Measurements from ENCODE around the gene S100A7.
A peak's percentile ranks its signal among the peaks of the same experiment; 100 is the strongest.
"Not testable (repeated sequence)": the region's sequence is repeated elsewhere in the genome, so short reads cannot be mapped to it uniquely, and the experiment has no call there.

S100A7 gene

DNA sequence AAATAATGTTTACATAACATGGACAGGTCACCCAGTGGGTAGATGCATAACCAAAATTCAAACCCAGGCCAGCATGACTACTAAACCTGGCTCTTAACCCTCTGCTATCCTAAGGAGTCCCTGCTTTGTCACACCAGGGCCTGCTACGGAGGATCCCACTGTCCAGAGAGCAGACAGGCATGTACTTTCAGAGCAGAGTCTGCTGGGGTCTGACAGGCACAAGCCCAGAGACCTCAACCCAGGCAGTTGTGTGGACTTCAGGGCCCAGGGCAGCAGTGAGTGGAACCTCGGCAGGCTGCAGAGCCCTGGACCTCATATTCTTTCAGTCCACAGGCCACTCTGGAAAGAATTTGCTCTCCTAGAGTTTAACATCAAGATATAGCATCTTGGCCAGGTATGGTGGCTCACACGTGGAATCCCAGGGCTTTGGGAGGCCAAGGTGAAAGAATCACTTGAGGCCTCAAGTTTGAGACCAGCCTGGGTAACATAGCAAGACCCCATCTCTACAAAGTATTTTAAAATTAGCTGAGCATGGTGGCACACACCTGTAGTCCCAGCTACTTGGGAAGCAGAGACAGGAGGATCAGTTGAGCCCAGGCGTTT is 16.1 kb upstream of the S100A7 start:
- no peak for DNase-seq (ENCODE audit: low spot score)

DNA sequence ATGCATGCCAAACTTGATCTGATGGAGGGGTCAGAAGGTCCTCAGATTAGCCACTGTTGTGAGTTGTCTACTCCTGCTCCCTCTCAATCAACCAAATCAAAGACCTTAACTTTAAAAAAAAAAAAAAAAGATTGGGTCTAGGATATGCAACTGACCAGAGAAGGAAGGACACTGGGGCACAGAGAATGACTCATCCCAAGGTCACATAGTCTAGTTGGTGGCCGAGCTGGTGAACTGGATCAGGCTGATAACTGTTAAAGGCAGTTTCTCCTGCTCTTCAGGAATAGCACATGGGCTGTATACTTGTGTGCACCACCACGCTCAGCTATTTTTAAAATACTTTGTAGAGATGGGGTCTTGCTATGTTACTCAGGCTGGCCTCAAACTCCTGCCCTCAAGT is 14.8 kb upstream of the S100A7 start:
- no peak for DNase-seq (ENCODE audit: low spot score)

DNA sequence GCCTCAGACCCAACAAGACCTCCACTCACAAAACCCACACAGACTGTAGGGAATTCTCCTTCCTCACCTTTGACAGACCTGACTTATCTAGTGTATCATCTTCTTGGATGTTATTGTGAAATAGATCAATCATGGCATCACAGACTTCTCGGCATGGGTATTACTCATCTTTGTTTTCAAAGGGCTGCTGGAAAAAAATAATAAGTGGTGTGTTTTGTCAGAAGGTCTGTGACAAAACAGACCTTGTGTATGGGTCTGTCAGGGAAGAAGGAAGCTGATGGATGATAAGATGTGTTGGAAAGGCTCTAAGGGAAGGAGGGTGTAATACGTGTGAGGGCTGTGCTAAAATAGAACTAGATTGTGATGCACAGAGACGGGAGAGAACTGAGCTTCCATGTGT is 13.9 kb upstream of the S100A7 start:
- DNase-seq (ENCODE audit: low spot score) = no peak

DNA sequence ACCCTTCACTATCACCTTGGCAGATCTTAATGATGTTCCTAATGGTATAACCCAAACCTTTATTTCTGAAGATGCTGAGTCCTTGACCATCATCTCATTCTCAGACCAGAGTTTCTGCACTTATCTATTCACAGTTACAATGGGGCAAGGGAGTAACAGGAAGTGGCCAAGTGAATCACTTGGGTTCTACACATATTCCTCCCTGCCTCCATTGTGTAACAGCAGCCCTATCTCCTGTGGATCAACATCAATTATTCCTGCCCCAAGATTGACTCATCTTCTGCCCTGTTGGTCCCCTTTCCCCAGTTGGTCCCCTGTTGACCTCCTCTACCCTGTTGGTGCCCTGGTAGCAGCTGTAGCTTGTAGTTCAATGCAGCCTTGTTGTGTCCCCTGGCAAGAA is 10.3 kb upstream of the S100A7 start:
- no peak for DNase-seq (ENCODE audit: low spot score)

DNA sequence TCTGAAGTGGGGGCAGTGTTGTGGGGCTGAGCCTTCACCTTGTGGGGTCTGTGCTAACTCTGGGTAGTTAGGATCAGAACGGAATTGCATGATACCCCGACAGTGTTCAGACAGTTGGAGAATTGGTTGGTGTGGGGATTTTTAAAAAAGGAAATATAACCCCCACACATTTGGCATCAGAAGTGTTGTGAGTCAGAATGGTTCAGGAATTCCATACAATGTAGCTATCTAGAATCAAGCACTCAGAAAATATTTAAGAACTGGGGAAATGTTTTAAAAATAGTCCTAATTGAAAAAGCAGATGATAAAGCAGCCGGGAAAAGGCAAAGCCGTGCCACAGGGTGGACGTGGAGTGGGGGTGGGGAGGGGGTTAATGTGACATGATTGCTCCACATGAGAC is 6.5 kb upstream of the S100A7 start:
- no peak for DNase-seq (ENCODE audit: low spot score)

DNA sequence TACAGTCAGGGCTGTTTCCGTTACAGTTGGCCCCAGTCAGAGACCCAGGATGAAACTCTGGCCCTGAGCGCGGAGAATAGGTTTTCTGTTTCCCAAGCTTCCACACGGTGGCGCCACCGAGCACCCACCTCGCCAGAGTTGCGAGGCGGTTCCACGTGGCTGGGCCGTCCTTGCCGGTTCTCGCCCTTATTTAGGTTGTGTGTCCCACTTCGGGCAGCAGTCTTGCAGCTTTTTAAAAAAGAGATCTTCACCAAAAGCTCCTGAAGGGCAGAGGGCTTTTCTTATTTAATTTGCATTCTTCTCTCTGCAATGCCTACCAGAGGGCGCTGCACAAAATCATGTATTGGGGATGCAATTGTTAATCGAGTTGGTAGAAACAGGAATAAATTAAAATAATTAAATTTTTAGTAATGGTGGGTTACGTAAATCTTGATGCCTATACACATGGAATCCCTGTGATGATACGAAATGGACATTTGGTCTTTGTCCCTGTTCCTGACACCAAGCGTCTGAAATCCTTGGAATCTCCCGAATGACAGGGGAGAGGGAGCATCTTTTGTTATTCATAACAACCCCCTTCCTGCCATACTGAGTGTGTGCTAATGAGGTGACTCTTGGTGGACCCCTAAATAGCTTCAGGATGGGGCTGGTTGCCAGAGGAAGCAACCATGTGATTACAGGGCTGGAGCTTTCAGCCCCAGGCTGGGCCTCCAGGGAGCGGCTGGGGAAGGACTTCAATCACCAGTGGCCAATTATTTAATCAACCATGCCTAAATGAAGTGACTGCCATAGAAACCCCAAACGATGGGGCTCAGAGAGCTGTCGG is 5.6 kb upstream of the S100A7 start:
- peak; percentile 76 for DNase-seq (ENCODE audit: low spot score)

DNA sequence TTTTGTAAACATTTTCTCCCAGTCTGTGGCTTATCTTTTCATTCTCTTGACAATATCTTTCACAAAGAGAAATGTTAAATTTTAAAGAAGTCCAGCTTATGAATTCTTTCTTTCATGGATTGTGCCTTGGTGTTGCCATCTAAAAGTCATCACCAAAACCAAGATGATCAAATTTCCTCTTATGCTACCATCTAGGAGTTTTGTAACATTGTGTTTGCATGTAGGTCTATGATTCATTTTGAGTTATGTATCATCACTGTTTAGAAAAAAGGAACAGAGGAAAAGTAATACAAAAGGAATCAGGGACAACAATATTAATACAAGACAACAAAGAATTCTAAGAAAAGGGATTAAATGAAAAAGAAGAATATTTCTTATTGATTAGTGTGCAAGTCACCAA is 2.3 kb upstream of the S100A7 start:
- not testable (repeated sequence) for DNase-seq (ENCODE audit: low spot score)

DNA sequence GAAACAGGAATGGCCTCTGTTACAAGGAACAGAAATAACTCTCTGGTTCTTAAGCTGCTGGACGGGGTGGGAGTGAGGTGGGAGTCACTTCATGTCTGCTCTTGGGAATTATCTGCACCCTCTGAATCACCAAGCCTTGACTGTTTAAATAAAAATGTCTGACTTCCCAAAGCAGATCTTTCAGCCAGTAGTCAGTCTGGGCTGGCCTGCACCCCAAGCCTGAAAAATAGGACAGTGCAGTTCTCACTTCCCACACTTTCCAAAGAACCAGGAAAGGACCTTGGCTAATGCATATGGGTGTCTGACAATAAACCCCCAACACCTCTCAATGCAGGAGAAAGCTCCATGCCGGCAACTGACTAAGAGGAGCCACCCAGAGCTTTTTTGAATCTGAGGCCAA is 796 bp downstream of the S100A7 start:
- no peak for DNase-seq (ENCODE audit: low spot score)

DNA sequence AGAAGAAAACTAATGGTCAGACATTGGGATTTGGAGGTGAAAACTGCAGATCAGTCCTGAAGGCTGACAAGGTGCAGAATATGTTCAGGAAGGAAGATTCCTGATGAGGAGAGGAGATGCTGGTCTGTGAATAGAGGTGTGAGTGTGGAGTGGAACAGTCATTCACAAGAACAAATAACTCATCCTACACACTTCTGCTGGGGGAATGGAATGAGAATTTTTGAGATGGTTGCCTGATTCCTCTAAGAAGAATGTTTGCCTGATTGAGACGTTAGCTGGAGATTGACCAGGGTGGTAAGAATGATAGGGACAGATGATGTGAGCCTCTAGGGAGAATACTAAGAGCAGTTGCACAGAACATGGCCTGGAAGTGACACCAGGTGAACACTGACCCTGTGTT is 4.1 kb downstream of the S100A7 start:
- DNase-seq (ENCODE audit: low spot score) = no peak

DNA sequence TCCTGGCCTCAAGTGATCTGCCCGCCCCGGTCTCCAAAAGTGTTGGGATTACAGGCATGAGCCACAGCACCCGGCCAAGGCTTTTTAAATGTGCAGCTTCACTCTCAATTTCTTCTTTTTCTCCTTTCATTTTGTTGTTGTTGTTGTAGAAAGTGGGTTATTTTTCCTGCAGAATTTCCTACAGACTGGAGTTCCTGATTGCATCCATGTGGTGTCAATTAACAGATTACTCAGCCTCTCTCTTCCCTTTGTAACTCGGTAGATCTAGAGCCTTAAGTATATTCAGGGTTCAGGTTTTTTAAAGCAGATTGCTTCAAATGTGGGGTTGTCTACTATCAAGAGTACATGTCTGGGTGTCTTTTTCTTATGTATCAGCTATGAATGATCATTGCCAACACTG is 11.6 kb downstream of the S100A7 start:
- DNase-seq (ENCODE audit: low spot score) = not testable (repeated sequence)

DNA sequence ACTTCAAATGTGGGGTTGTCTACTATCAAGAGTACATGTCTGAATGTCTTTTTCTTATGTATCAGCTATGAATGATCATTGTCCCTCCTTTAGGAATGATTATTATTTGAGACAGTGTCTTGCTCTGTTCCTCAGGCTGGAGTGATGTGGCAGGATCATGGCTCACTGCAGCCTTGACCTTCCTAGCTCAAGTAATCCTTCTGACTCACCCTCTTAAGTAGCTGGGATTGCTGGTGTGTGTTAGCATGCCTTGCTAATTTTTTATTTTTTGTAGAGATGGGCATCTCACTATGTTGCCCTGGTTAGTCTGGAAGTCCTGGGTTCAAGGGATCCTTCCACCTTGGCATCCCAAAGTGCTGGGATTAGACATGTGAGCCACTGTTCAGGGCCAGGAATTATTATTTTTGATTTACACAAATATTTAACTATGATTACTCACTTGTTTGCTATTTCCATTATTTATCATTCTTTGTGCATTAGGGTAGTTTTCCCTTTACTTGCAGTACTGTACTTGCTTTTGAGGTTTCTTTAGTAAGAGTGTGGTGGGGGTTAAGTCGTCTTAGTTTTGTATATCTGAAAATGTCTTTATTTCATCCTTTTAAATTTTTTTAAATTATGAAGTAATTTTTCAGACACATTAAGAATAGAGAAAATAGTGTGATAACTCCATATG is 12.8 kb downstream of the S100A7 start:
- DNase-seq (ENCODE audit: low spot score) = no peak

DNA sequence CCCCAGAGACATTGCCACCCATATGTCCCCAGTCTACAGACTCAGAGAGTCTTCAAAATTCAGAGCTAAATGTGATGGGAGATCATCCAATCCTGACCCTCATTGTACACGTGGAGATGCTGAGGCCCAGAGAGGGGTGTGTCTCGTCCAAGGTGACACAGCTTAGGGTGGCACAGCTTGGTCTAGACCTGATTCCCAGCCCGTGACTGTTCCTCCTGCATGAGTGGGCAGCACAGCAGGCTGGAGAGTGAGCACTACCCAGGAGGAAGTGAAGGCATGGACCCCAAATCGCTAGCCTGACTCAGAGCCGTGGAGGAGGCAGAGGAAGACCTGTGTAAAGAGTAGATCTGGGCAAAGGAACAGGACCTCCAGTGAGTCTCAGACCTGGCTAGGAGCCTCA is 16.4 kb downstream of the S100A7 start:
- DNase-seq (ENCODE audit: low spot score) = no peak

DNA sequence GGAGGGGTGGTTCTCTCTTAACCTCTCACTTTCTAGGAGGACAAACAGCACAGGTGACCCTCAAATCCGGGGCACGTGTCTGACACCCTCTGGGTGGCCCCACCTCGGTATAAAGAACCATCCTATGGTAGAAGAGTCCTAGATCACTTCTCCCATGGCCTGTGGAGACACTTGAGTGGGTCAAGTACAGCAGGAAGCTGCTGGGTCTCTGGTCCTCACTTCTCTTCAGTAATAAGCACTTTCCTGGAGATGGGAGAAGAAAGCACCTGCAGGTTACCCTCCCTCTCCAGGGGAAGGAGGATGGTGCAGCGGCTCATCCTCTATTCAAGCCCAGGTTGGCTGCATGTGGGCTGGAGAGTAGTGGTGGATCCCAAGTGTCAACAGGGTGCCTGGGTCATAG is 17.0 kb downstream of the S100A7 start:
- DNase-seq (ENCODE audit: low spot score) = no peak

DNA sequence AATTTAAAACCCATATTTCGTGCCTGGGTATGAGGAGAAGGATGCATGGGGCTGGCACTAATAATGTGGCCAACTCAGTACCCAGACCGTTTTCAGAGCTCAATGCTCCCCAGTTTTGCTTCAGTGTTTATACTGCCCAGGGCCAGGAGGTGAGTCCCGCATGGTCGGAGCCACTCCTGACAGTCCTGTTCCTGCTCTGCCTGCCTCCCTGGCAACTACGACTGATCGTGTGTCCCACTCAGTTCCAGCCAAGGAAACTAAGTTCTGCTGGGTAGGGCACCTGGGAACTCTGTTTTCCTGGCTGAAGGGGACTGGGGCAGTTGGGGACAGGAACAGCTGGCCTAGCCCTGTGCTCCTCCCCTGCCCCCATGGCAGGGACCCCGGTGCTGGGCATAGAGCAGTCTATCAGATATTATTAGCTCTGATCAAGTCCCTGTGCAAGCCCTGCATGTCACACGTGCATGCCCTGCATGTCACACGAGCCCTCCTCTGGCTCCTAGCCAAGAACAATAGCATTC is 19.2 kb downstream of the S100A7 start:
- DNase-seq (ENCODE audit: low spot score) = no peak

DNA sequence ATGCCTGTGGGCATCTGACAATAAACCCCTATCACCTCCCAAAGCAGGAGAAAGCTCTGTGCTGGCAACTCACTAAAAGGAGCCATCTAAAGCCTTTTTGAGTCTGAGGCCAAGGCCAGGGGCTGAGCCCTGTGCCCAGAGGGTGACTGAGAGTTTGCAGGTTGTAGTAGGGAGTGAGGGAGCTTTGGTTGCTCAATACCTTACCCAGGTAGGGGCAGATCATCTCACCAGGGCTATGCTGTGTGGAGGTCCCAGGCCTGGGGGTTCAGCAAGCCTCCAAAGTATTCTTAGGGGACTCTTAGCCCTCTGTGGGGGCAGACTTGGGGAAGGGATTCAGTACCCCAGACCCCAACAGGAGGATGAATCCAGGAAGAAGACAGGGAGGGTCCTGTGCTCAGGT is 21.2 kb downstream of the S100A7 start:
- no peak for DNase-seq (ENCODE audit: low spot score)

DNA sequence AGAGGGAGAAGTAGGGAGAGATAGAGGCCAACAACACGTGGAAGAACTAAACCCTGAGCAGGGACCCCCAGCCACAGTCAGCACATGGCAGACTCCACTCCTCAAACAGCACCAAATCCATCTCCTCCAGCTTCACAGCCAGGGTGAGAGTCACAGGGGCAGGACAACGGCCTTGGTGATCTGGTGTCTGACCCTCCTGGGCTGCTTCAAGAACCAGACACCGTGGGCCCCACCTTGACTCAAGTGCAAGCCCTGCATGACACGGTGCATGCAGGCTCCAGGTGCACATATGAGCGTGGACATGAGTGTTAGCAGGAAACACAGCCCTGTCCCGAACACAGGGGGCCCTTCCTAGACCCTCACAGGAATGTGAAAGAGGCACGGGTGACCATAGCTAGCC is 21.9 kb downstream of the S100A7 start:
- no peak for DNase-seq (ENCODE audit: low spot score)

DNA sequence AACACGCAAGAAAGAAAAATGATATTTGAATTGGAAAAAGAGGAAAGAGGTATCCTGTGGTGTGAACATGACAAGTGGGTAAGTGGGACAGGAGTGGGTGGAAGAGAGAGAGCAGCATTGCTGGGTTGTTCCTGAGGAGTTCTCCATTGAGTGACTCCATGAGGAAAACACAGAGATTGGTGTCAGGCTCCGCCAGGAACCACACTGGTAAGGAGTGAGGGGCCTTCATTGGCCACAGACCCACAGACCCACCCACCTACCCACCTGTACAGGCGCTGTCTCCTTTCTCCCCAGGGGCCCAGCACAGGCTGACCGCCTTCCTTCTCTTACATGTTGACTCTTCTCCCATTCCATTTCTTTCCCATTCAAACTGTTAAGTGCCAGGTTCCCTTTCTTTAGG is 23.2 kb downstream of the S100A7 start:
- DNase-seq (ENCODE audit: low spot score) = no peak

DNA sequence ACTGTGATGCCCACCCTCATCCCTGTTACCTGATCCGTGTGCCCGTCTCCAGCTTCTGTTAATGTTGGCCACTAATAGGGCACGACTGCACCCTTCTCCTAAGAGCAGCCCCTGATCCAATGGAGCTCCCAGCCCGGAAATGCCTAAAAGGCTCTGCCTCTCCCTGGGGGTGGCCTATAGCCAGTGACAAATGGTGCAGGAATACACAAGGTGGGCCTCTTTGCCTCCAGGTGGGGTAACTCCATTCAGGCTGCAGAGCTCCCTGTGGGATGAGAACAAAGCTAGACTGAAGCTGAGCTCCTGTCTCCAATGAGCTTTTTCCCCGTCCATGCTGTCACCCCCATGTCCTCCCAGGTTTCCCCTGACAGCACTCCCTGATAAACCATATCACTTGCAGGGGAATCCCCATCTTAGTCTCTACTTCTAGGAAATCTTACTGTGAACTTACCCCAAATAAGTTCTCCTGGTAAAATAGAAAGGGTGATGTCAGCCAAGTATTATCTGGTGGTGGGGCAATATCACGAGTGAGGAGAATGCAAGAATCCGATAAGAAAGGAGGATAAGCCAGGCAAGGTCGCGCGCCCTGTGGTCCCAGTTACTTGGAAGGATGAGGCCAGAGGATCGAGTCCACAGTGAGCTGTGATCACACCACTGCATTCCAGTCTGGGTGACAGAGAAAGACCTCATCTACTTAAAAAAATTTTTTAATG is 25.6 kb downstream of the S100A7 start:
- peak; percentile 15 for DNase-seq (ENCODE audit: low spot score)

DNA sequence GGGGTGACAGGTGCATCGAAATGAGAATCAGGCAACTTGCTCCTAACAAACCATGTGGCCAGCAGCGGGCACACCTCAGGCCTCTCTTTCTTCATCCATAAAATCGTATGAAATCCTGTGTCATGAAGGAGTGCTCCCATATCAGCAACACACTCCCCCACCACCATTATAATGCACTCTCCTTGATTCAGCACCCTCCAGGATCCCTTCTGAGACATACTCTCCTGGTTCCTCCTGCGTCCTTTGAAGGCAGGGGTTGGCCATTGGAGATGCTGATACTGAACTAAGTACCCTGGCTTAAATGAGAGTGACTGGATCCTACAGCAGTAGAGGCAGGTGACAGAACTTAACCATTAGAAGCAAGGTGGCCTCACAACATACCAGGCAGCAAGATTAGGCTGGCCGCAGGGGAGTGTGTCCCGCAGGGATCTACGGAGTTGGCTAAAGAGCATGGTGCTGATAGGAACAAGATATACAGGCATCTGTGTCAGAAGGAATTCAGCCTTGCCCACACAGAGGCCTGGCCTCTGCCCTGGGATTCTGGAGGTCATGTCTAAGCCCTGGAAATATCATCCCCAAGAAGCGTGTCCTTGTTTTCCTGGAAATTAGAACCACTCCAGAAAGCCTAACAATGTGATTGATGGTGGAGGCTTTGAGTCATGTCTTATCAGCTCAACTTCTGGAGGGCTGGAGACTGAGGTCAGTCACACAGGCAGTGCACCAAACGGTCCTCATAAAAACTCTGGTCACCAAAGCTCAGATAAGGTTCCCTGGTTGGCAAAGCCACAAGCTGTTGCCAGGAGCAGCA is 27.4 kb downstream of the S100A7 start:
- peak; percentile 14 for DNase-seq (ENCODE audit: low spot score)

DNA sequence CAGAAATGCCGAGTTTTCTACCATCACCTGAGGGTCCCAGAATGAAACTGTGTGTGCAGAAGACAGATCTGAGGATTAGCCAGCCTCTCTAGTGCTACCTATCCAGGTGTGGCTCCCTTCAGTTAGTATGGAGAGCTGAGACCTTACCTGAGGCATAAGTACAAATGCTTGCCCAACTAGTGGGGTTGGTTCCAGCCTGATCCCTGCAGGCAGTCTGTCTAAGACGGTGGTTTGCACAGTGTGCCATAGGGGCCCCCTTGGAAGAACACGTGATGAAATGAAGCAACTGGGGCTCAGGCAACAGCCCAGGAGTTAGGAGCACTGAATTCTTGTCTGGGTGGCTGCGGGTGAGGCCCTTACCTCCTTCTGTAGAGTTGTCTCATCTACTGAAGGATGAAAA is 28.5 kb downstream of the S100A7 start:
- DNase-seq (ENCODE audit: low spot score) = no peak

DNA sequence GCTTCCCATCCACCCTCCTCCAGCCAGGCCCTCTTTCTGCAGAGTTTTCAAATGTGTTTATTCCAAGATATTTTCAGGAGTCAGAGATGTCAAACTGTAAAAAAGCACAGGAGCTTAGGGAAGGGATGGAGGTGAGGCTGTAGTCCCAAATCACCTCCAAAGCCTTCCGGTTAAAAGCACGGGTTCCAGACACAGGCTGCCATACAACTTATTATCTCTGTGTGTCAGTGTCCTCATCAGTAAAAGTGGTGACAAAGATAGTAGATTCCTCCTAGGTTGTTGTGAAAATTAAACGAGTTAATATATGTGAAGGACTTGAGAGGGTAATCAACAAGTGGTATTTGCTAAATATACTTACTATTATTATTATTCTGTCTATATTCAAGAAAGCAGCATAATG is 29.0 kb downstream of the S100A7 start:
- DNase-seq (ENCODE audit: low spot score) = no peak

DNA sequence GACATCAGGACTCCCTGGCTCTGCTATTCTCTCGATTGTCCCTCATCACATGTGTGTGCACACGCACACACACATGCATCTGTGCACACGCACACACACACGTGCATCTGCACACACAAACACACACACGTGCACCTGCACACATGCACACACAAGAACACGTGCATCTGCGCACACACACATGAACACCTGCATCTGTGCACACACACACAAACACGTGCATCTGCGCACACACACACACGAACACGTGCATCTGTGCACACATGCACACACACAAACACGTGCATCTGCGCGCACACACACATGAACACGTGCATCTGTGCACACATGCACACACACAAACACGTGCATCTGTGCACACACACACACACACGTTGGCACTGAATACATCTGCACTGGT is 29.4 kb downstream of the S100A7 start:
- peak; percentile 24 for DNase-seq (ENCODE audit: low spot score)

Data from ecto neural progenitor cell (in vitro differentiated cells).